ENCODE measurements around the gene SSH2.

SSH2 gene

DNA sequence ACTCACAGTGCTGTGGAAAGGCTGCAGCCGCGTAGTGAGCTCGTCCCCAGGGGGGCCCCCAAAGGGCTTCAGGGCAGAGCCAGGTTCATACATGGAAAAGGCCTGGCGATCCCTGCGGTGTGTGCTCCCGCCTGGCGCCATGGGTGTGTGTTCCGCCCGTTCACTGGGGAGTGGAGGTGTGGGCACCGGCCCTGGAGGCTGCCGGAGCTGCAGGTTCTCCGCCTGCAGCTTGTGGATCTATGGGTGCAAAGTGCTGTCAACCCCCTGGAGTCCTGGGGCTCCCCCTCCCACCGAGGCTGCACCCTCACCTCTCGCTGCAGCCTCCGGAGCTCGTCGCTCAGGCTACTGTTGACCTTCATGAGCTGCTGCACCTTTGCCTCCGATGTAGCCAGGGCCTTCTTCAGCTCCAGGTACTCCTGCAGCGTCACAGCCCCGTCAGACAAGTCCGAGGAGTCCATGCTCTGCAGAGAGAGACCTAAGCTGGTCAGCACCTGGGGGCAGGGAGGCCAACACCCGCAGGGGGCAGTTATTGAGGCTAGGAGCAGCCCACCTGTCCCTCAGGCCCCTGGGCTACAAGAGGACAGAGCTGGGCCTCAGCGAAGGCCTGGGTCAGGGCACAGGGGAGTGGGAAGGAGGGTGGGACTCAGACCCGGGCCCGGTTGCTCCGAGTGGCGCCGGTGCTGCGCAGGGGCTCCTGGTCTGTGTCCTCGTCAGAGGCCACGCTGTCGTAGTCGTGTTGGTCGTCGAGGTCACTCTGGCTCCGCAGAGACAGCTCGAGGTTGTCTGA, 353.6 kb downstream of the SSH2 start:
- H3K36me3 ChIP-seq (ENCODE audit: insufficient read depth, low read length) = peaks cover 74% of the 10 kb centered on the region
- H2AFZ ChIP-seq (ENCODE audit: low read depth, low read length) = no peak overlapping the region
- H3K27me3 ChIP-seq (ENCODE audit: insufficient read depth, low read length) = no peaks in the 10 kb centered on the region
- no peaks in the 10 kb centered on the region for H3K9me3 ChIP-seq (ENCODE audit: low read length)
- no peak overlapping the region for H3K4me3 ChIP-seq (ENCODE audit: low read length)
- peaks cover 4% of the 10 kb centered on the region for H3K4me1 ChIP-seq (ENCODE audit: insufficient read depth, low read length)
